HepG2 (cell line): ENCODE measurements around the gene RTN1.

Experiments used
- ELF1 ChIP-seq: sonication (generic); formaldehyde crosslinking; IDR thresholded peaks from 2 replicates; pipeline ENCODE4 v1.4.0; 2020; ENCODE audit warnings: missing genetic modification reagents
- MAFG ChIP-seq: sonication (generic); formaldehyde crosslinking; IDR thresholded peaks from 2 replicates; pipeline ENCODE4 v1.5.1; 2020; ENCODE audit warnings: mild to moderate bottlenecking, missing genetic modification reagents
- RXRA ChIP-seq: sonication (generic); formaldehyde crosslinking; IDR thresholded peaks from 2 replicates; pipeline ENCODE4 v1.5.1; 2020; ENCODE audit warnings: missing genetic modification reagents
- SAFB2 ChIP-seq: sonication (generic); formaldehyde crosslinking; IDR thresholded peaks from 2 replicates; pipeline ENCODE4 v1.5.1; 2020; ENCODE audit warnings: missing genetic modification reagents, low read depth, mild to moderate bottlenecking, borderline replicate concordance
- ZNF766 ChIP-seq: sonication (generic); formaldehyde crosslinking; IDR thresholded peaks from 2 replicates; pipeline ENCODE4 v1.5.0; 2020; ENCODE audit warnings: missing genetic modification reagents, borderline replicate concordance
- TF ChIP-seq, protein P1 (sequence below): conservative IDR thresholded peaks from 2 replicates; pipeline ENCODE4 v1.6.1; 2018; ENCODE audit warnings: missing genetic modification reagents
- TF ChIP-seq, protein P2 (sequence below): sonication (generic); formaldehyde crosslinking; conservative IDR thresholded peaks from 2 replicates; pipeline ENCODE4 v1.4.0; 2020; ENCODE audit warnings: mild to moderate bottlenecking, missing genetic modification reagents, moderate library complexity
- TF ChIP-seq, protein P3 (sequence below): sonication (generic); formaldehyde crosslinking; IDR thresholded peaks from 2 replicates; pipeline ENCODE4 v1.5.0; 2020; ENCODE audit warnings: mild to moderate bottlenecking, missing genetic modification reagents, moderate library complexity
- TF ChIP-seq, protein P4 (sequence below): sonication (generic); formaldehyde crosslinking; IDR thresholded peaks from 2 replicates; pipeline ENCODE4 v1.4.0; 2020; ENCODE audit warnings: missing genetic modification reagents

DNA sequence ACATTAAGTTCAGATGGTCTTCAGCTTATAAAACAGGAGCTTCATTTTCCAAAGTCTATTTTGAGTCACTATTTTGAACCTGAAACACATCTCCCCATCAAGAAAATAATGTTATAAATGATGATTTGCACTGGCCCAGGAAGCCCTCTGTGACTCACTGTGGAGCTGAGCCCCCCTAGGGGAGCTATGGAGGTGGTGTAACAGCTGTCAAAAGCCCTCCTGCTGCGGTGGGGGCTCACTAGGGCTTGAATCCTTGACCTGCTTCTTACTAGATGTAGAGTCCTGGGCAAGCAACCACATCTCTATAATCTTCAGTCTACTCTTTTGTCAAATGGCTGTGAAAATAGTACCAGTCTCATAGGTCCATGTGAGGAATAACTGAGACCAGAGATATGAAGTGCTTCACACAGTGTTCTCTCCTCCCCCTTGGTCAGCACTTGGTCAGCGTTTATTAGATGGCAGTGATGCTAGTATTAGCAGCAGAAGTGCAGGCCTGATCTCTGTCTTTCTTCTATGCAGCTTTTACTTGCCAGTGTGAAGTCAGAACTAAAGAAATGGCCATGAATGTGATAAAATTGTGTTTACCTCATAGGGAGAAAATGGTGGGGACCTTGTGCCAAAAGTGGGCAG lies 83.4 kb downstream of the RTN1 start:
- TF ChIP-seq SAFB2 = no peak
- TF ChIP-seq, protein P1, sequence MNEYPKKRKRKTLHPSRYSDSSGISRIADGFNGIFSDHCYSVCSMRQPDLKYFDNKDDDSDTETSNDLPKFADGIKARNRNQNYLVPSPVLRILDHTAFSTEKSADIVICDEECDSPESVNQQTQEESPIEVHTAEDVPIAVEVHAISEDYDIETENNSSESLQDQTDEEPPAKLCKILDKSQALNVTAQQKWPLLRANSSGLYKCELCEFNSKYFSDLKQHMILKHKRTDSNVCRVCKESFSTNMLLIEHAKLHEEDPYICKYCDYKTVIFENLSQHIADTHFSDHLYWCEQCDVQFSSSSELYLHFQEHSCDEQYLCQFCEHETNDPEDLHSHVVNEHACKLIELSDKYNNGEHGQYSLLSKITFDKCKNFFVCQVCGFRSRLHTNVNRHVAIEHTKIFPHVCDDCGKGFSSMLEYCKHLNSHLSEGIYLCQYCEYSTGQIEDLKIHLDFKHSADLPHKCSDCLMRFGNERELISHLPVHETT (CRISPR knock-in tag) = no peak
- TF ChIP-seq MAFG (CRISPR knock-in tag) = no peak
- TF ChIP-seq, protein P2, sequence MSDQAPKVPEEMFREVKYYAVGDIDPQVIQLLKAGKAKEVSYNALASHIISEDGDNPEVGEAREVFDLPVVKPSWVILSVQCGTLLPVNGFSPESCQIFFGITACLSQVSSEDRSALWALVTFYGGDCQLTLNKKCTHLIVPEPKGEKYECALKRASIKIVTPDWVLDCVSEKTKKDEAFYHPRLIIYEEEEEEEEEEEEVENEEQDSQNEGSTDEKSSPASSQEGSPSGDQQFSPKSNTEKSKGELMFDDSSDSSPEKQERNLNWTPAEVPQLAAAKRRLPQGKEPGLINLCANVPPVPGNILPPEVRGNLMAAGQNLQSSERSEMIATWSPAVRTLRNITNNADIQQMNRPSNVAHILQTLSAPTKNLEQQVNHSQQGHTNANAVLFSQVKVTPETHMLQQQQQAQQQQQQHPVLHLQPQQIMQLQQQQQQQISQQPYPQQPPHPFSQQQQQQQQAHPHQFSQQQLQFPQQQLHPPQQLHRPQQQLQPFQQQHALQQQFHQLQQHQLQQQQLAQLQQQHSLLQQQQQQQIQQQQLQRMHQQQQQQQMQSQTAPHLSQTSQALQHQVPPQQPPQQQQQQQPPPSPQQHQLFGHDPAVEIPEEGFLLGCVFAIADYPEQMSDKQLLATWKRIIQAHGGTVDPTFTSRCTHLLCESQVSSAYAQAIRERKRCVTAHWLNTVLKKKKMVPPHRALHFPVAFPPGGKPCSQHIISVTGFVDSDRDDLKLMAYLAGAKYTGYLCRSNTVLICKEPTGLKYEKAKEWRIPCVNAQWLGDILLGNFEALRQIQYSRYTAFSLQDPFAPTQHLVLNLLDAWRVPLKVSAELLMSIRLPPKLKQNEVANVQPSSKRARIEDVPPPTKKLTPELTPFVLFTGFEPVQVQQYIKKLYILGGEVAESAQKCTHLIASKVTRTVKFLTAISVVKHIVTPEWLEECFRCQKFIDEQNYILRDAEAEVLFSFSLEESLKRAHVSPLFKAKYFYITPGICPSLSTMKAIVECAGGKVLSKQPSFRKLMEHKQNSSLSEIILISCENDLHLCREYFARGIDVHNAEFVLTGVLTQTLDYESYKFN = no peak
- TF ChIP-seq, protein P3, sequence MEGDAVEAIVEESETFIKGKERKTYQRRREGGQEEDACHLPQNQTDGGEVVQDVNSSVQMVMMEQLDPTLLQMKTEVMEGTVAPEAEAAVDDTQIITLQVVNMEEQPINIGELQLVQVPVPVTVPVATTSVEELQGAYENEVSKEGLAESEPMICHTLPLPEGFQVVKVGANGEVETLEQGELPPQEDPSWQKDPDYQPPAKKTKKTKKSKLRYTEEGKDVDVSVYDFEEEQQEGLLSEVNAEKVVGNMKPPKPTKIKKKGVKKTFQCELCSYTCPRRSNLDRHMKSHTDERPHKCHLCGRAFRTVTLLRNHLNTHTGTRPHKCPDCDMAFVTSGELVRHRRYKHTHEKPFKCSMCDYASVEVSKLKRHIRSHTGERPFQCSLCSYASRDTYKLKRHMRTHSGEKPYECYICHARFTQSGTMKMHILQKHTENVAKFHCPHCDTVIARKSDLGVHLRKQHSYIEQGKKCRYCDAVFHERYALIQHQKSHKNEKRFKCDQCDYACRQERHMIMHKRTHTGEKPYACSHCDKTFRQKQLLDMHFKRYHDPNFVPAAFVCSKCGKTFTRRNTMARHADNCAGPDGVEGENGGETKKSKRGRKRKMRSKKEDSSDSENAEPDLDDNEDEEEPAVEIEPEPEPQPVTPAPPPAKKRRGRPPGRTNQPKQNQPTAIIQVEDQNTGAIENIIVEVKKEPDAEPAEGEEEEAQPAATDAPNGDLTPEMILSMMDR = no peak
- no peak for TF ChIP-seq ZNF766 (CRISPR knock-in tag)
- TF ChIP-seq, protein P4, sequence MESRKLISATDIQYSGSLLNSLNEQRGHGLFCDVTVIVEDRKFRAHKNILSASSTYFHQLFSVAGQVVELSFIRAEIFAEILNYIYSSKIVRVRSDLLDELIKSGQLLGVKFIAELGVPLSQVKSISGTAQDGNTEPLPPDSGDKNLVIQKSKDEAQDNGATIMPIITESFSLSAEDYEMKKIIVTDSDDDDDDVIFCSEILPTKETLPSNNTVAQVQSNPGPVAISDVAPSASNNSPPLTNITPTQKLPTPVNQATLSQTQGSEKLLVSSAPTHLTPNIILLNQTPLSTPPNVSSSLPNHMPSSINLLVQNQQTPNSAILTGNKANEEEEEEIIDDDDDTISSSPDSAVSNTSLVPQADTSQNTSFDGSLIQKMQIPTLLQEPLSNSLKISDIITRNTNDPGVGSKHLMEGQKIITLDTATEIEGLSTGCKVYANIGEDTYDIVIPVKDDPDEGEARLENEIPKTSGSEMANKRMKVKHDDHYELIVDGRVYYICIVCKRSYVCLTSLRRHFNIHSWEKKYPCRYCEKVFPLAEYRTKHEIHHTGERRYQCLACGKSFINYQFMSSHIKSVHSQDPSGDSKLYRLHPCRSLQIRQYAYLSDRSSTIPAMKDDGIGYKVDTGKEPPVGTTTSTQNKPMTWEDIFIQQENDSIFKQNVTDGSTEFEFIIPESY (CRISPR knock-in tag) = no peak
- TF ChIP-seq RXRA (CRISPR knock-in tag) = no peak
- no peak for TF ChIP-seq ELF1 (CRISPR knock-in tag)
